Lower lobe of right lung (tissue), 2 donors: Measurements from ENCODE around the gene TSC22D4. TPM values are rescaled to one million over a fixed set of nuclear protein-coding genes. Genes with fewer than 3 reads are reported as not detected.
A peak's percentile ranks its signal among the peaks of the same experiment; 100 is the strongest.

Experiments
- ATAC-seq, 2 donors: fragments of 200-7000 bp; cut with Tn5 transposase; one replicate each; pipeline ENCODE4 v1.9.1; 2020 to 2022; ENCODE audit warnings: mild to moderate bottlenecking in 2 of 2, moderate library complexity in 2 of 2
- DNase-seq: peaks from one replicate; pipeline ENCODE4 v3.0.0-alpha.2; 2020
- H3K27ac ChIP-seq: fragments of 200-600 bp; one replicate; pipeline ENCODE4 v1.8.0; 2022
- H3K27me3 ChIP-seq: fragments of 200-600 bp; one replicate; pipeline ENCODE4 v1.8.0; 2022; ENCODE audit warnings: low read depth
- H3K36me3 ChIP-seq: fragments of 200-600 bp; one replicate; pipeline ENCODE4 v1.8.0; 2022; ENCODE audit warnings: mild to moderate bottlenecking
- H3K4me1 ChIP-seq: fragments of 200-600 bp; one replicate; pipeline ENCODE4 v1.8.0; 2022
- H3K4me3 ChIP-seq: fragments of 200-600 bp; one replicate; pipeline ENCODE4 v1.8.0; 2022; ENCODE audit warnings: mild to moderate bottlenecking
- H3K9me3 ChIP-seq: fragments of 200-600 bp; one replicate; pipeline ENCODE4 v1.8.0; 2022
- intact Hi-C: fragments of 100-400 bp; cut with DNase I; formaldehyde crosslinking; loops from one replicate; pipeline ENCODE4 v1.11.0; 2022
- total RNA-seq: library from RNA; stranded (reverse); fragmentation: NEBNext Ultra II Directional; extraction: Animal tissue kit (Norgen Biotek cat#: 25700); gene quantifications from one replicate; pipeline ENCODE4 v1.2.1, GENCODE V29; 2021
- TF ChIP-seq, protein P1 (sequence below): fragments of 200-600 bp; IDR thresholded peaks from one replicate; pipeline ENCODE4 v1.8.0; 2022; ENCODE audit warnings: antibody characterized with exemption, mild to moderate bottlenecking
- donor health status: DM: no; HTN: yes; CAD: no; lungs with severe emphysema.

Gene TSC22D4
- total RNA-seq, 1 donor from 2014 or later: 53.6 TPM

DNA sequence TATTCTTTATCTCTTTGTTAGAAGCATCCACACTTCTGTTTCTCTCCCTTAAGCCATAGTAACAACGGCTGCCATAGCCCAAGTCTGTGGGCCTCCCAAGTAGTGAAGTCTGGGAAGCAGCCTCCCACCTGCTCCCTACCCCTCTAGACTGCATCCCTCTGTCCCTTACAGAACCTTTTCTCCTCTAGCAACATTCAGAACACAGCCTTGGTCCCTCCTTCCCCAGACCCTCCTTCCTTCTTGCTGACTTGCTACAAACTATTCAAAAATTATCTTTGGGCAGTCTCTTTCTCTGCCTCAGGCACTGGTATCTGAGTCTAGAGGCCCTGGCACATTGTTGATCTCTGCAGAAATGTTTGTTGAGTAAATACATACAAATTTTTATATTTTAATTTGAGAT, 2.5 kb upstream of the TSC22D4 start:
- ATAC-seq (no peak), DNase-seq (no peak)
- Histone ChIP-seq H3K9me3 (no peaks in the 10 kb centered on the region), H3K4me1 (peaks cover 34% of the 10 kb centered on the region), H3K36me3 (peaks cover 4% of the 10 kb centered on the region), H3K27me3 (no peaks in the 10 kb centered on the region), H3K27ac (no peak overlapping the region), H3K4me3 (no peak overlapping the region)
- TF ChIP-seq, protein P1, sequence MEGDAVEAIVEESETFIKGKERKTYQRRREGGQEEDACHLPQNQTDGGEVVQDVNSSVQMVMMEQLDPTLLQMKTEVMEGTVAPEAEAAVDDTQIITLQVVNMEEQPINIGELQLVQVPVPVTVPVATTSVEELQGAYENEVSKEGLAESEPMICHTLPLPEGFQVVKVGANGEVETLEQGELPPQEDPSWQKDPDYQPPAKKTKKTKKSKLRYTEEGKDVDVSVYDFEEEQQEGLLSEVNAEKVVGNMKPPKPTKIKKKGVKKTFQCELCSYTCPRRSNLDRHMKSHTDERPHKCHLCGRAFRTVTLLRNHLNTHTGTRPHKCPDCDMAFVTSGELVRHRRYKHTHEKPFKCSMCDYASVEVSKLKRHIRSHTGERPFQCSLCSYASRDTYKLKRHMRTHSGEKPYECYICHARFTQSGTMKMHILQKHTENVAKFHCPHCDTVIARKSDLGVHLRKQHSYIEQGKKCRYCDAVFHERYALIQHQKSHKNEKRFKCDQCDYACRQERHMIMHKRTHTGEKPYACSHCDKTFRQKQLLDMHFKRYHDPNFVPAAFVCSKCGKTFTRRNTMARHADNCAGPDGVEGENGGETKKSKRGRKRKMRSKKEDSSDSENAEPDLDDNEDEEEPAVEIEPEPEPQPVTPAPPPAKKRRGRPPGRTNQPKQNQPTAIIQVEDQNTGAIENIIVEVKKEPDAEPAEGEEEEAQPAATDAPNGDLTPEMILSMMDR: no peak
- intact Hi-C loops: no loop called here

DNA sequence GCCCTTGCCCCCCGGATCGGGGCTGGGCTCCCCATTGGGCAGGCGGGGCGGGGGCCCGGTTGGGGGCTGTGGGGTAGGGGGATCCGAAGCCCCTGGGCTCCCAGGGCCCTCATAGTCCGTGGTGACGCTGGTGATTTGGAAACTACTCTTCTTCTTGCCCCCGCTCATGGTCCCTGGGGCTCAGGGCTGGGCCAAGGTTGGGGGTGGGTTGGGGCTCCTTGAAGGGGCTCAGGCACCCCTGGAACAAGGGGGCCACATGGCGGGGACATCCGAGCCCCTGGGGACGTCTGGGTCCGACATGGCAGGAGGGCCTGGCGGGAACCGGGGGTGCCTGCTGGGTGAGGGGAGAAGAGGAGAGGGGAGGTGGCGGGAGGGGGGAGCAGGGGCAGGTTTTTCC, 1.1 kb downstream of the TSC22D4 start:
- H3K4me1 ChIP-seq: peaks cover 54% of the 10 kb centered on the region
- no peak for DNase-seq
- H3K27ac ChIP-seq: peak overlapping the region; percentile 69
- H3K27me3 ChIP-seq: no peaks in the 10 kb centered on the region
- intact Hi-C loops: no loop called here
- peak overlapping the region; percentile 82 for H3K4me3 ChIP-seq
- TF ChIP-seq, protein P1: no peak
- peaks cover 28% of the 10 kb centered on the region for H3K36me3 ChIP-seq
- ATAC-seq: no peak
- H3K9me3 ChIP-seq: no peaks in the 10 kb centered on the region

DNA sequence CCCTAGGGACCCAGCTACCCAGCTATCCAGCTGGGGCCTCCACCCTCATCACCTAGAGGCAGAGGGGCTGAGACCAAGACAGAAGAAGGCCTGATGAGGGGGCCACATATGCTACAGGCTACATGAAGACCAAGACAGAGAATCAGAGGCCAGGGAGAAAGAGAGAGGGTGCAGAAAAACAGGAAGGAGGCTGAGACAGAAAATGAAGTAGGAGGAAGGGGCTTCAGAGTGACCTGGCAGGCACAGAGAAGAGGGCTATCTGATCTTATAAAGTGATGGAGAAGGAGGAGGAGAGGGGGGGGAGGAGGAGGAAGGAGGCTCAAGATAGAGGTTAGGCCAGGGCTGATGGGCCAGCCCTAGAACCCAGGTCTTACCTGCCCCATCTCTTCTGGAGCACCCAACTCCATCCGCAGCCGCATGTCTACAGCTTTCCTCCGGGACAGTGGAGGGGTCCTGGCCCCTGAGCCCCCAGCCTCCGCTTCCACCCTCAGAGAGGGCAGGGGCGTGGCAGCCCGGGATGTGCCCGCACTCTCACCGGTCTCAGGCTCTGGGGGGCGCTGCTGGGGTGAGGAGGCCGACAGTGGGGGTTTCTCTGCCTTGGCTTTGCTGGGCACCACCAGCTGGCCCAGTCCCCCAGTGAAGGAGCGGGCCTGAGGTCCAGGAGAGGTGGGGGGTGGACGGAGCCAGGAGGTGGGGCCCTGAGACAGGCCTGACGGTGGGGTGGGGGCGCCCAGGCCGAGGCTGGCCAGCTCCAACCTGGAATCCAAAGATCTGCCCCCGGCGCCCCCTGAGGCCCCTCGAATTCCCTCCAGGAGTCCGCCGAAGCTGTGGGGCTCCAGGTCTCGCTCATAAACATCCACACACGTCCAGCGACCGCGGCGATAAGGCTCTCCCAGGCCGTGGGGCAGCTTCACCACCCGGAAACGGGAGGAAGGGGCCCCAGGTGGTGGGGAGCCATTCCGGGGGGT, 1.8 kb downstream of the TSC22D4 start:
- TF ChIP-seq, protein P1: peak; percentile 13
- peak overlapping the region; percentile 82 for H3K4me3 ChIP-seq
- no peak for ATAC-seq
- H3K27ac ChIP-seq: peak overlapping the region; percentile 69
- H3K36me3 ChIP-seq: peaks cover 28% of the 10 kb centered on the region
- no peaks in the 10 kb centered on the region for H3K9me3 ChIP-seq
- intact Hi-C loops: no loop called here
- H3K4me1 ChIP-seq: peaks cover 53% of the 10 kb centered on the region
- no peaks in the 10 kb centered on the region for H3K27me3 ChIP-seq
- DNase-seq: no peak

DNA sequence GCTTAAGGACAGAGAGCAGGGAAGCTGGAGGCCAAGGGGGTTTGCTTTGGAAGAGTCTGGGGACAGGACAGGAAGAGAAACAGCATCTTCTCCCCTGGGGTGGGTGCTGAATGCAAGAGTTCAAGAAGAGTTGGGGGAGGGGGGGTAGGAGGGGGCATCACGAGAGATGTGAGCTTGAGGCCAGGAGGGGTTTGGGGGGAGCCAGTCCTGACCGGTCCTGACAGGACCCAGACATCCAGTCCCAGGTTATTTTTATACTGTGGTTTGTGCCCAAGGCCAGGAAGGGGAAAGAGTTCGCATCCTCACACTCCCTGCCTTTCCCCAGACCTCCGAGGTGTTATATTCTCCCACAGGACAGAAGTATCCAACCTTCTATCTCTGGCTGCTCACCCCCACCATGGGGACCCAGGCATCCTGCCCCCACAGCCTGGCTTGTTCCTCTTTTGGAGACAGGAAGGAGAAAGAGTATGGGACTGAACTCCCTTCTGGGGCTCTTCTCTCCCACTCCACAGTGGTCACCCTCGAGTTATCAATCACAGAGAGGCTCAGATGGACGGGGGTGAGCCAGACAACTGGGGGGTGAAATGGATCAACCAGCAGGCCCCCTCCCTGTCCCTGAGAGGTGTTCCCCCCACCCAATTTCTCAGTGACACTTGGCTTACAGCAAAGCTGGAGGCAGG, 2.8 kb downstream of the TSC22D4 start:
- DNase-seq (no peak), ATAC-seq (no peak)
- TF ChIP-seq, protein P1: no peak
- Histone ChIP-seq H3K9me3 (no peaks in the 10 kb centered on the region), H3K27me3 (no peaks in the 10 kb centered on the region), H3K4me1 (peaks cover 52% of the 10 kb centered on the region), H3K36me3 (peaks cover 33% of the 10 kb centered on the region), H3K27ac (peak overlapping the region; percentile 24), H3K4me3 (peak overlapping the region; percentile 82)
- intact Hi-C loops: no loop called here

DNA sequence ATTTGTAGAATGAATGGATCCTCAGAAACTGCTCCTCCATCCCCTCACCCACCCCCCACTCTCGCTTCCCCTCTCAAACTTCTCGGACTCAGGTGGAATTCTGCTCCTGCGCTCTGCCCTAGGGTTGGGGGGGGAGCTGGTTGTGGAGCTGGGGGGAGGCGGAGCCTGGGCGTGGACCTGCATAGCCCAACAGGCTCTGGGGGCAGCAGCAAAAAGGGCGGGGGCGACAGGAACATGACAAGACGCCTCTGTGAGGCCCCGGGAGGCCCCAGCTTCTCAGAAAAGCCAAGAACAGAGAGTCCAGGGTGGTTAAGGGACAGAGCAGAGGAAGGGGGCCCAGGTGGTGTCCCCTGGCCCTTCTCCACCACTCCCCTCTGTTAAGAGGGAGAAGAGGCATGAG, 3.5 kb downstream of the TSC22D4 start:
- no peaks in the 10 kb centered on the region for H3K9me3 ChIP-seq
- no peaks in the 10 kb centered on the region for H3K27me3 ChIP-seq
- TF ChIP-seq, protein P1: no peak
- intact Hi-C loops: no loop called here
- no peak for ATAC-seq
- peaks cover 52% of the 10 kb centered on the region for H3K4me1 ChIP-seq
- DNase-seq: no peak
- no peak overlapping the region for H3K27ac ChIP-seq
- H3K36me3 ChIP-seq: peaks cover 38% of the 10 kb centered on the region
- peak overlapping the region; percentile 82 for H3K4me3 ChIP-seq
